Measurements from ENCODE around the gene STK39. TPM values are rescaled to one million over a fixed set of nuclear protein-coding genes. Genes with fewer than 3 reads are reported as not detected.
"Not testable (repeated sequence)": the region's sequence is repeated elsewhere in the genome, so short reads cannot be mapped to it uniquely, and the experiment has no call there.

Gene STK39
- total RNA-seq (2014; rRNA removed; shearing (Covaris generic)) = 20.8 and 27.9 TPM in 2 replicates

- H3K36me3 ChIP-seq (replicated peaks; ENCODE audit: control insufficient read depth, insufficient read depth, low read length) = no peaks in the 10 kb centered on the region
- H3K4me3 ChIP-seq (ENCODE audit: insufficient read depth, low read depth, low read length) = peak within 1 kb of the TSS; percentile 78
- DNase-seq = peak; percentile 91
Measured at GRCh38 chr2:168247341-168248261, at the start of gene STK39. Gene STK39 (minus strand): TSS chr2:168247595. CDS start chr2:168247435, 160 bp downstream.

GRCh38 chr2:168295051-168295450 is 47.7 kb upstream of the STK39 start:
- no peak overlapping the region for H3K4me3 ChIP-seq (ENCODE audit: insufficient read depth, low read depth, low read length)
- H3K36me3 ChIP-seq (replicated peaks; ENCODE audit: control insufficient read depth, insufficient read depth, low read length) = no peaks in the 10 kb centered on the region
- no peaks in the 10 kb centered on the region for H3K27me3 ChIP-seq (ENCODE audit: control insufficient read depth, insufficient read depth, low read length)
- no peak for DNase-seq

More at GRCh38 chr2:168247341-168248261, at the start of gene STK39:
- no peaks in the 10 kb centered on the region for H3K27me3 ChIP-seq (ENCODE audit: control insufficient read depth, insufficient read depth, low read length)

GRCh38 chr2:168294409-168294808 is 47.0 kb upstream of the STK39 start:
- no peaks in the 10 kb centered on the region for H3K27me3 ChIP-seq (ENCODE audit: control insufficient read depth, insufficient read depth, low read length)

GRCh38 chr2:168293766-168294165 is 46.4 kb upstream of the STK39 start:
- DNase-seq = peak; percentile 18
- no peaks in the 10 kb centered on the region for H3K27me3 ChIP-seq (ENCODE audit: control insufficient read depth, insufficient read depth, low read length)
- H3K4me3 ChIP-seq (ENCODE audit: insufficient read depth, low read depth, low read length) = no peak overlapping the region
- no peaks in the 10 kb centered on the region for H3K36me3 ChIP-seq (replicated peaks; ENCODE audit: control insufficient read depth, insufficient read depth, low read length)

More at GRCh38 chr2:168294409-168294808, 47.0 kb upstream of the STK39 start:
- DNase-seq = no peak
- no peak overlapping the region for H3K4me3 ChIP-seq (ENCODE audit: insufficient read depth, low read depth, low read length)
- no peaks in the 10 kb centered on the region for H3K36me3 ChIP-seq (replicated peaks; ENCODE audit: control insufficient read depth, insufficient read depth, low read length)

GRCh38 chr2:168290391-168290790 is 43.0 kb upstream of the STK39 start:
- H3K36me3 ChIP-seq (replicated peaks; ENCODE audit: control insufficient read depth, insufficient read depth, low read length) = no peaks in the 10 kb centered on the region
- DNase-seq = no peak
- no peaks in the 10 kb centered on the region for H3K27me3 ChIP-seq (ENCODE audit: control insufficient read depth, insufficient read depth, low read length)
- no peak overlapping the region for H3K4me3 ChIP-seq (ENCODE audit: insufficient read depth, low read depth, low read length)

GRCh38 chr2:168289880-168290279 is 42.5 kb upstream of the STK39 start:
- no peak for DNase-seq
- H3K27me3 ChIP-seq (ENCODE audit: control insufficient read depth, insufficient read depth, low read length) = no peaks in the 10 kb centered on the region
- no peaks in the 10 kb centered on the region for H3K36me3 ChIP-seq (replicated peaks; ENCODE audit: control insufficient read depth, insufficient read depth, low read length)
- H3K4me3 ChIP-seq (ENCODE audit: insufficient read depth, low read depth, low read length) = no peak overlapping the region

GRCh38 chr2:168286535-168286934 is 39.1 kb upstream of the STK39 start:
- Histone ChIP-seq H3K4me3 (ENCODE audit: insufficient read depth, low read depth, low read length) (no peak overlapping the region), H3K36me3 (replicated peaks; ENCODE audit: control insufficient read depth, insufficient read depth, low read length) (no peaks in the 10 kb centered on the region), H3K27me3 (ENCODE audit: control insufficient read depth, insufficient read depth, low read length) (no peaks in the 10 kb centered on the region)
- DNase-seq = no peak

GRCh38 chr2:168278424-168278888 is 31.1 kb upstream of the STK39 start:
- no peak for DNase-seq
- H3K4me3 ChIP-seq (ENCODE audit: insufficient read depth, low read depth, low read length) = no peak overlapping the region
- no peaks in the 10 kb centered on the region for H3K27me3 ChIP-seq (ENCODE audit: control insufficient read depth, insufficient read depth, low read length)
- no peaks in the 10 kb centered on the region for H3K36me3 ChIP-seq (replicated peaks; ENCODE audit: control insufficient read depth, insufficient read depth, low read length)

- Histone ChIP-seq H3K36me3 (replicated peaks; ENCODE audit: control insufficient read depth, insufficient read depth, low read length) (no peaks in the 10 kb centered on the region), H3K27me3 (ENCODE audit: control insufficient read depth, insufficient read depth, low read length) (no peaks in the 10 kb centered on the region), H3K4me3 (ENCODE audit: insufficient read depth, low read depth, low read length) (no peak overlapping the region)
- no peak for DNase-seq
Measured at GRCh38 chr2:168277276-168277675, 29.9 kb upstream of the STK39 start.

- H3K36me3 ChIP-seq (replicated peaks; ENCODE audit: control insufficient read depth, insufficient read depth, low read length) = no peaks in the 10 kb centered on the region
- no peaks in the 10 kb centered on the region for H3K27me3 ChIP-seq (ENCODE audit: control insufficient read depth, insufficient read depth, low read length)
Measured at GRCh38 chr2:168272225-168272624, 24.8 kb upstream of the STK39 start.

GRCh38 chr2:168262926-168263325 is 15.5 kb upstream of the STK39 start:
- H3K27me3 ChIP-seq (ENCODE audit: control insufficient read depth, insufficient read depth, low read length); H3K4me3 ChIP-seq (ENCODE audit: insufficient read depth, low read depth, low read length); DNase-seq; H3K36me3 ChIP-seq (replicated peaks; ENCODE audit: control insufficient read depth, insufficient read depth, low read length): not testable (repeated sequence)

More at GRCh38 chr2:168272225-168272624, 24.8 kb upstream of the STK39 start:
- no peak overlapping the region for H3K4me3 ChIP-seq (ENCODE audit: insufficient read depth, low read depth, low read length)
- DNase-seq = no peak

GRCh38 chr2:168256448-168256847 is 9.1 kb upstream of the STK39 start:
- no peak overlapping the region for H3K4me3 ChIP-seq (ENCODE audit: insufficient read depth, low read depth, low read length)
- H3K27me3 ChIP-seq (ENCODE audit: control insufficient read depth, insufficient read depth, low read length) = no peaks in the 10 kb centered on the region
- DNase-seq = no peak
- no peaks in the 10 kb centered on the region for H3K36me3 ChIP-seq (replicated peaks; ENCODE audit: control insufficient read depth, insufficient read depth, low read length)

- DNase-seq = no peak
- no peaks in the 10 kb centered on the region for H3K36me3 ChIP-seq (replicated peaks; ENCODE audit: control insufficient read depth, insufficient read depth, low read length)
- H3K27me3 ChIP-seq (ENCODE audit: control insufficient read depth, insufficient read depth, low read length) = no peaks in the 10 kb centered on the region
- no peak overlapping the region for H3K4me3 ChIP-seq (ENCODE audit: insufficient read depth, low read depth, low read length)
Measured at GRCh38 chr2:168255866-168256265, 8.5 kb upstream of the STK39 start.

- H3K4me3 ChIP-seq (ENCODE audit: insufficient read depth, low read depth, low read length) = no peak overlapping the region
- H3K27me3 ChIP-seq (ENCODE audit: control insufficient read depth, insufficient read depth, low read length) = no peaks in the 10 kb centered on the region
- H3K36me3 ChIP-seq (replicated peaks; ENCODE audit: control insufficient read depth, insufficient read depth, low read length) = no peaks in the 10 kb centered on the region
- no peak for DNase-seq
Measured at GRCh38 chr2:168255103-168255502, 7.7 kb upstream of the STK39 start.
